Measurements from ENCODE around the gene BNIP5. TPM values are rescaled to one million over a fixed set of nuclear protein-coding genes. Genes with fewer than 3 reads are reported as not detected.
A peak's percentile ranks its signal among the peaks of the same experiment; 100 is the strongest.

BNIP5 gene
- total and polyA plus RNA-seq, 4 donors, result not detected

GRCh38 chr6:36340618-36341454 is 4.1 kb upstream of the BNIP5 start:
- no peaks in the 10 kb centered on the region for H3K9me3 ChIP-seq (ENCODE audit: control insufficient read depth in 4 of 4, low read length in 3 of 4)
- no peak overlapping the region for H3K9ac ChIP-seq (ENCODE audit: low read depth in 1 of 2, low read length in 2 of 2)

DNA sequence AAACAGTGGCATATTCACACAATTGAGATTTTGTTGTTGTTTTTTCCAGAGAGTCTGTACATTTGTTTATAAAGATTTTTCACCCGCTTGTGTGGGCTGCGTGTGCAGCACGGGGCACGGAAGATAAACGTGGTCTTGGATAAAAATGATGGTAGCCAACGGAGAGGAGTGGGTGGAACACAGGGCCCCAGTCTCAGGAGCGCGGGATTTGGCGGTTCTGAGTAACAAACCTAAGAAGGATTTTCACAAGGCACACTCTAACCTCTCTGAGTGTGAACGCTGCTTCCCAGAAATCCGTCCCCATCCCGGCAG is 3.6 kb upstream of the BNIP5 start:
- WGBS, result 52% methylated on average over 12 of the region's 12 CpGs
- DNase-seq (ENCODE audit: low spot score), result no peak
- Histone ChIP-seq H3K27ac (ENCODE audit: low read depth in 1 of 2, low read length in 2 of 2) (no peak overlapping the region), H3K9ac (ENCODE audit: low read depth in 1 of 2, low read length in 2 of 2) (no peak overlapping the region), H3K36me3 (ENCODE audit: control insufficient read depth in 4 of 4, insufficient read depth in 3 of 4, low read depth in 1 of 4, low read length in 3 of 4) (no peaks in the 10 kb centered on the region), H3K4me3 (ENCODE audit: low read depth in 1 of 3, low read length in 3 of 3) (no peak overlapping the region), H3K27me3 (ENCODE audit: control insufficient read depth in 4 of 4, insufficient read depth in 4 of 4, low read length in 3 of 4) (no peaks in the 10 kb centered on the region), H3K4me1 (ENCODE audit: control insufficient read depth in 4 of 4, insufficient read depth in 4 of 4, low read length in 3 of 4) (peaks cover 0 to 6% (median 4%) of the 10 kb centered on the region in 4 donors), H3K9me3 (ENCODE audit: control insufficient read depth in 4 of 4, low read length in 3 of 4) (no peaks in the 10 kb centered on the region)
- TF ChIP-seq FOXA1 (IDR thresholded peaks at IDR 0.05) (no peak), JUND (IDR thresholded peaks at IDR 0.05) (no peak), NR2F2 (IDR thresholded peaks at IDR 0.05) (no peak), REST (IDR thresholded peaks at IDR 0.05) (no peak), TAF1 (conservative IDR thresholded peaks at IDR 0.05) (no peak)
- TF ChIP-seq, protein P1, sequence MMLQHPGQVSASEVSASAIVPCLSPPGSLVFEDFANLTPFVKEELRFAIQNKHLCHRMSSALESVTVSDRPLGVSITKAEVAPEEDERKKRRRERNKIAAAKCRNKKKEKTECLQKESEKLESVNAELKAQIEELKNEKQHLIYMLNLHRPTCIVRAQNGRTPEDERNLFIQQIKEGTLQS (IDR thresholded peaks at IDR 0.05), result no peak
- TF ChIP-seq, protein P2, sequence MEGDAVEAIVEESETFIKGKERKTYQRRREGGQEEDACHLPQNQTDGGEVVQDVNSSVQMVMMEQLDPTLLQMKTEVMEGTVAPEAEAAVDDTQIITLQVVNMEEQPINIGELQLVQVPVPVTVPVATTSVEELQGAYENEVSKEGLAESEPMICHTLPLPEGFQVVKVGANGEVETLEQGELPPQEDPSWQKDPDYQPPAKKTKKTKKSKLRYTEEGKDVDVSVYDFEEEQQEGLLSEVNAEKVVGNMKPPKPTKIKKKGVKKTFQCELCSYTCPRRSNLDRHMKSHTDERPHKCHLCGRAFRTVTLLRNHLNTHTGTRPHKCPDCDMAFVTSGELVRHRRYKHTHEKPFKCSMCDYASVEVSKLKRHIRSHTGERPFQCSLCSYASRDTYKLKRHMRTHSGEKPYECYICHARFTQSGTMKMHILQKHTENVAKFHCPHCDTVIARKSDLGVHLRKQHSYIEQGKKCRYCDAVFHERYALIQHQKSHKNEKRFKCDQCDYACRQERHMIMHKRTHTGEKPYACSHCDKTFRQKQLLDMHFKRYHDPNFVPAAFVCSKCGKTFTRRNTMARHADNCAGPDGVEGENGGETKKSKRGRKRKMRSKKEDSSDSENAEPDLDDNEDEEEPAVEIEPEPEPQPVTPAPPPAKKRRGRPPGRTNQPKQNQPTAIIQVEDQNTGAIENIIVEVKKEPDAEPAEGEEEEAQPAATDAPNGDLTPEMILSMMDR (IDR thresholded peaks at IDR 0.05; ENCODE audit: low read depth, low read length, missing input control), result no peak

More at GRCh38 chr6:36340618-36341454, 4.1 kb upstream of the BNIP5 start:
- peaks cover 0 to 6% (median 4%) of the 10 kb centered on the region in 4 donors for H3K4me1 ChIP-seq (ENCODE audit: control insufficient read depth in 4 of 4, insufficient read depth in 4 of 4, low read length in 3 of 4)
- WGBS, result 20% methylated on average over 36 of the region's 36 CpGs
- H3K4me3 ChIP-seq (ENCODE audit: low read depth in 1 of 3, low read length in 3 of 3), result no peak overlapping the region
- peak; percentile 66 to 76 for TF ChIP-seq RAD21 (IDR thresholded peaks at IDR 0.05)
- TF ChIP-seq RXRA (IDR thresholded peaks at IDR 0.05), result peak in 1 of 2 donors; percentile 31
- no peak for TF ChIP-seq EGR1 (IDR thresholded peaks at IDR 0.05; ENCODE audit: low read depth in 2 of 2)
- TF ChIP-seq, protein P2 (IDR thresholded peaks at IDR 0.05; ENCODE audit: low read depth, low read length, missing input control), result peak; percentile 89
- peak in 1 of 2 donors; percentile 9 for TF ChIP-seq HNF4A (conservative IDR thresholded peaks at IDR 0.05)
- no peak for TF ChIP-seq HNF4G (IDR thresholded peaks at IDR 0.05)
- no peak for TF ChIP-seq SP1 (IDR thresholded peaks at IDR 0.05)
- TF ChIP-seq TAF1 (conservative IDR thresholded peaks at IDR 0.05), result no peak
- peak; percentile 79 for TF ChIP-seq YY1 (IDR thresholded peaks at IDR 0.05)
- TF ChIP-seq FOXA2 (IDR thresholded peaks at IDR 0.05), result no peak
- TF ChIP-seq NR2F2 (IDR thresholded peaks at IDR 0.05), result no peak
- TF ChIP-seq JUND (IDR thresholded peaks at IDR 0.05), result no peak
- no peak for TF ChIP-seq FOXA1 (IDR thresholded peaks at IDR 0.05)
- peak; percentile 84 for DNase-seq (ENCODE audit: low spot score)
- no peaks in the 10 kb centered on the region for H3K27me3 ChIP-seq (ENCODE audit: control insufficient read depth in 4 of 4, insufficient read depth in 4 of 4, low read length in 3 of 4)
- H3K27ac ChIP-seq (ENCODE audit: low read depth in 1 of 2, low read length in 2 of 2), result no peak overlapping the region
- H3K36me3 ChIP-seq (ENCODE audit: control insufficient read depth in 4 of 4, insufficient read depth in 3 of 4, low read depth in 1 of 4, low read length in 3 of 4), result no peaks in the 10 kb centered on the region

All from liver (tissue), 9 donors.